HFF-Myc (cell line): ENCODE measurements around the gene CRY1.

Experiments used
- DNase-seq: peaks from one replicate; pipeline ENCODE4 v3.0.0-alpha.2; 2011; ENCODE audit warnings: low read depth; ENCODE audit errors: extremely low read depth
- H3K4me3 ChIP-seq: replicated peaks from 2 replicates; pipeline ENCODE4 v1.5.1; 2011; ENCODE audit warnings: low read depth, mild to moderate bottlenecking, control low read depth, low read length
- TF ChIP-seq, protein P1 (sequence below): IDR thresholded peaks from 2 replicates; pipeline ENCODE4 v1.5.1; 2012; ENCODE audit warnings: mild to moderate bottlenecking, low read depth, low read length, control low read depth; ENCODE audit errors: missing control alignments

CRY1 gene

DNA sequence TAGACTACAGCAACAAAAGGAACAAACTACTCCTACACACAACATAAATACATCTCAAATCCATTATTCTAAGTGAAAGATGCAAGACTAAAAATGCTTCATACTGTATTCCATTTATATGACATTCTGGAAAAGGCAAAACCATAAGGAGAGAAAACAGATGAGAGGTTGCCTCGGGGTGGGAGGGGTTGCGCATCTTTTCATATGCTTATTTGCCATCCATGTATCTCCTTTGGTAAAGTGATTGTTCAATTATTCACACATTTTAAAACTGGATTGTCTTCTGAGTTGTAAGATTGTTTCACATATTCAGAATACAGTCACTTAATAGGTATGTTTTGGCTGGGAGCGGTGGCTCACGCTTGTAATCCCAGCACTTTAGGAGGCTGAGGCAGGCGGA, 142.8 kb downstream of the CRY1 start:
- TF ChIP-seq, protein P1, sequence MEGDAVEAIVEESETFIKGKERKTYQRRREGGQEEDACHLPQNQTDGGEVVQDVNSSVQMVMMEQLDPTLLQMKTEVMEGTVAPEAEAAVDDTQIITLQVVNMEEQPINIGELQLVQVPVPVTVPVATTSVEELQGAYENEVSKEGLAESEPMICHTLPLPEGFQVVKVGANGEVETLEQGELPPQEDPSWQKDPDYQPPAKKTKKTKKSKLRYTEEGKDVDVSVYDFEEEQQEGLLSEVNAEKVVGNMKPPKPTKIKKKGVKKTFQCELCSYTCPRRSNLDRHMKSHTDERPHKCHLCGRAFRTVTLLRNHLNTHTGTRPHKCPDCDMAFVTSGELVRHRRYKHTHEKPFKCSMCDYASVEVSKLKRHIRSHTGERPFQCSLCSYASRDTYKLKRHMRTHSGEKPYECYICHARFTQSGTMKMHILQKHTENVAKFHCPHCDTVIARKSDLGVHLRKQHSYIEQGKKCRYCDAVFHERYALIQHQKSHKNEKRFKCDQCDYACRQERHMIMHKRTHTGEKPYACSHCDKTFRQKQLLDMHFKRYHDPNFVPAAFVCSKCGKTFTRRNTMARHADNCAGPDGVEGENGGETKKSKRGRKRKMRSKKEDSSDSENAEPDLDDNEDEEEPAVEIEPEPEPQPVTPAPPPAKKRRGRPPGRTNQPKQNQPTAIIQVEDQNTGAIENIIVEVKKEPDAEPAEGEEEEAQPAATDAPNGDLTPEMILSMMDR = no peak
- DNase-seq = no peak
- H3K4me3 ChIP-seq = no peak overlapping the region

DNA sequence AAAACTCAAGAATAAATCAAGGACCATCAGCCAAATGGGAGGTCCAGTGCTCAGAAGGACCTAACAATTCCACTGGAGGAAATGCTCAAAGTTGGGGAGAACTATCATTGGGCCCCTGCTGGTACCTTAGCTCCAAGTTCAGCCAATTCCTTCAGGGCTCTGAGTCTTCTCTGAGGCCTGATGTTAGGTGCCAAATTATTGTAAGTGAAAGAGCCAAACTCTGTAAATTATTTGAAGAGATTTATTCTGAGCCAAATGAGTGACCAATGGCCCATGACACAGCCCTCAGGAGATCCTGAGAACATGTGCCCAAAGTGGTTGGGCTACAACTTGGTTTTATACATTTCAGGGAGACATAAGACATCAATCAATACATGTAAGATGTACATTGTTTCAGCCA, 145.9 kb downstream of the CRY1 start:
- TF ChIP-seq, protein P1 = no peak
- H3K4me3 ChIP-seq = no peak overlapping the region
- no peak for DNase-seq

DNA sequence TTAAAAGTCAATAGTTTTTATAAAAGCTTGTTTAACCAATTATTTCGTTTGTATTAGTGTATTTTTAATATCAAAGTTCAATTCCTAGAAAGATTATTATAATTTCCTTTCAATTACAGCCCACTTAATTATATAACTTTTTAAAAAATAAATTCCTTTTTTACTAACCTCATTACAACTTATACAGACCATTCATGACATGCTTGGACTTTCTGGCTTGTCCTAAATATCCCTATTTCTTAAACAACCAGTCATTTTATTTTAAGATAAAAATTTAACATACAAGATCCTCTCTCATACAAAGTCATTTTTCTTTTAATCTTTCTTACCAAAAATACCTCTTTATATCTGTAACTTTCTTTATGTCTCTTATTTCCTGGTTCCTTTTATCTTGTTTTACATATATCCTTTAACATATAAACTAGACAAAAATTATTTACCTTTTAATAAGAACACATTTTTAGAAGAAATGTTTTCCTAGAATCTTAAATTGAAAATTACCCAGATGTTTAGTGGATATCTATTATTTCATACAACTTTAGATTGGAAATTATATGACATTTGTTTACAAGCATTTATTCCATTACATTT, 148.0 kb downstream of the CRY1 start:
- TF ChIP-seq, protein P1 = no peak
- DNase-seq = no peak
- no peak overlapping the region for H3K4me3 ChIP-seq

GRCh38 chr12:106942775-106943174, 150.6 kb downstream of the CRY1 start:
- no peak overlapping the region for H3K4me3 ChIP-seq
- TF ChIP-seq, protein P1 = no peak
- no peak for DNase-seq

GRCh38 chr12:106941481-106942156, 151.7 kb downstream of the CRY1 start:
- TF ChIP-seq, protein P1 = no peak
- no peak for DNase-seq

More at GRCh38 chr12:106941481-106942156, 151.7 kb downstream of the CRY1 start:
- H3K4me3 ChIP-seq = no peak overlapping the region
